NCI-H82 (cell line): Measurements from ENCODE around the gene MRC1.

Source experiments
- DNase-seq: peaks from one replicate; lab custom pipeline; 2025; lab: John Stamatoyannopoulos, UW

The MRC1 gene

DNA sequence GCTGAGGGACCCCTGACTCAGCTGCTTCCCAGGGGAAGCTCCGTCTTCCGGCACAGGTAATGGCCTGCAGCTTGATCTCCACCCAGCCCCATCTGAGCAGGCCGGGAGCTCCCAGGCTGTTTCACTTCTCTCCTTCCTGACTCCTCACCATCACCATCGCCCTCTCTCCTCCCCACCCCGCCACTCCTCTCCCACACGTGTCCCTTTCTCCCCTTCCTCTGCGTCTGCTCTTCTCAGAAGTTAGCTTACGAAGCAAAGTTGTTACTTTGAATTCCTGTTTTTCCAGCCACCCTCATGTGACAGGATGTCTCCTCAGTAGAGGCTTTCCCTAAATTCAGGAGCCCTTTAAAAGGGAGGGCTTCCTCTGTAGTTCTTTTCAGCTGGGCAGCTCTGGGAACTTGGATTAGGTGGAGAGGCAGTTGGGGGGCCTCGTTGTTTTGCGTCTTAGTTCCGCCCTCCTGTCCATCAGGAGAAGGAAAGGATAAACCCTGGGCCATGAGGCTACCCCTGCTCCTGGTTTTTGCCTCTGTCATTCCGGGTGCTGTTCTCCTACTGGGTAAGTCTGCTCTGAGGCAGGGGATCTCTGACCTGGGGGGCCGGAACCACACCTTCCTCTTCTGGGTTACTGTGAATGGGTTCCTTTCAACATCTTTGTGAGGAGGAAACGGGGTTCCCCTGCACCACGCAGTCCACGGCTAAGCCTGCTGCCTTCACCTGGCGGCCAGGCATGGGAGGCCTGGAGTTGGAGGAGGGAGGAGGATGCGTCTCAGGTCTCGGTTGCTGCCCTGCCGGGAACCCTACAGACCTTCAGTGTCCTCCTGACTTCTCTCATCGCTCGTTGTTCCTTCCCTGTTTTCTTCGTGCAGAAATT, at the start of gene MRC1:
MRC1 (plus strand) TSS at position 378 of the 871 bp plus-strand sequence; CDS start at position 496, 118 bp downstream.
- no peak for DNase-seq

DNA sequence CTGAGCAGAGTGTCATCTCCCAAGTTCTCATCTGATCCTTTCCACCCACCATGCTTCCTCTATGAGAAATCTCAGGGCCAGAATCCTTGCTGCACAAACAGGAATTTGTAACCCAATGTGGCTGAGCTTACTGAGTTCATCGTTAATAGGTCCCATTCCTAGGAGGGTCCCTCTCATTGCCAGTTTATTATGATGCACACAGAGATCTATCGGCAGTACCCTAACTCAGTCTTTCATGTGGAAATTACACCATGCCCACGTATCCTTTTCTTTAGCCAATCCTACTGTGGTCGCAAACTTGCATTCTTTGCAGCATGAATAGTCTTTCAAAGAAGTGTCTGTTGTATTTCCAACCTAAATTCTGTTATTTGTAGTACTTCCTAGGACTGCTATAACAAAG, 45.0 kb upstream of the MRC1 start:
- no peak for DNase-seq

DNA sequence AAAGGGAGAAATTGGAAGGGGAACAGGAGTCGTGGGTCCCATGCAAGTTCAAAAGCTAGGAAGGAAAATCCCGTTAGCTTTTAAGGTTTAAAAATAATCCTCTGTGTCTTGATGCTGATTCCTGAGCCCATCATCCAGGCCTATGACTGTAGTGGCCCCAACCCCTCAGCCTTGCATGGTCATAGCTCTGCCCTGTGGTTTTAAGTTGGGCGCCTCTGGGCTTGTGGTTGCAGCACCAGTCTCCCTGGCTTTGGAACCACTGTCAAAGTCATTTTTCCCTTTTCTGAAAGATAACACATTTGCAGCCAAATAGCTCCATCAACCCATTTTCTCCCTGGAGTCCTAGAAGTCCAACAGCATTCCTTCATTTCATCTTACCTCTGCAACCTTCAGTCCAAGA, 43.5 kb upstream of the MRC1 start:
- DNase-seq: no peak

DNA sequence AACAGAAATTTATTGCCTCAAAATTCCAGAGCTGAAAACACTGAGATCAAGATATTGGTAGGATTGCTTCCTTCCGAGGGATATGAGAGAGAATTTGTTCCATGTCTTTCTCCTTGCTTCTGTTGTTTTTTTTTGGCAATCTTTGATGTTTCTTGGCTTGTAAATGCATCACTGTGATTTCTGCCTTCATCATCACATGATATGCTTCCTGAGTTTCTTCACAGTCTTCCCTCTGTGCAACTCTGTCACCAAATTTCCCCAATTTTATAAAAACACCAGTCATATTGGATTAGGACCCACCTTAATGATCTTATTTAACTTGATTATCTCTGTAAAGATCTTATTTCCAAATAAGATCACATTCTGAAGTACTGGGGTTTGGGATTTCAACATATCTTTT, 42.4 kb upstream of the MRC1 start:
- DNase-seq: no peak

DNA sequence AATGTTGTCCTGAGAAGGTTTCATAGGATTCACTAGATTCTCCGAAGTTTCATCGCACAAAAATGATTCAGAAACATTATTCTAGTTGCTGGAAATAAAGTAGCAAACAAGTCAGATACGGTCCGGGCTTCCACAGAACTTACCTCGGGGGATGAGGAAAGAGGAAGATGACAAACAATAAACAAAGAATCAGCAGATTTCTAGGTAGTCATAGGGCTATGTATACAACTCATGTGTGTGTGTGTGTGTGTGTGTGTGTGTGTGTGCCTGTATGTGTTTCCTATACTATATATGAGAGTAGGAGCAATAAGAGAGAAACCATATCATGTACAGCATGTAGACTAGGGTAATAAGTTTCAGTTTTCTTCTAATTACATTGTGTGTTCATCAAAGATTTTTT, 40.7 kb upstream of the MRC1 start:
- no peak for DNase-seq

DNA sequence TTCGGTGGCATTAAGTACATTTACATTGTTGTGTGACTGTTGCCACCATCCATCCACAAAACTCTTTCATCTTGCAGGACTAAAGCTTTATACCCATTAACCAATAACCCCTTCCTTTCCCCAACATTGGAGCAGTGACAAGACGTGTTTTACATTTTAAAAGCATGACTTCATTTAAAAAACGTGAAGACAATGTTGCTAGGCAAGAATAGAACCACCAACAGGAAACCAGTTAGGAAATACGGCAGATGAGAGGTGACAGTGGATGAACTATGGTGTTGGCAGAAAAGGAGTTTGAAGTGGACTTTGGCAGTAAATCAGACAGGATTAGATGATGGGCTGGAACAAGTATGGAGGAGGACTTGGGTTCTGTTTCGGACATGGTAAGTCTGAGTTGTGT, 40.2 kb upstream of the MRC1 start:
- DNase-seq: no peak

DNA sequence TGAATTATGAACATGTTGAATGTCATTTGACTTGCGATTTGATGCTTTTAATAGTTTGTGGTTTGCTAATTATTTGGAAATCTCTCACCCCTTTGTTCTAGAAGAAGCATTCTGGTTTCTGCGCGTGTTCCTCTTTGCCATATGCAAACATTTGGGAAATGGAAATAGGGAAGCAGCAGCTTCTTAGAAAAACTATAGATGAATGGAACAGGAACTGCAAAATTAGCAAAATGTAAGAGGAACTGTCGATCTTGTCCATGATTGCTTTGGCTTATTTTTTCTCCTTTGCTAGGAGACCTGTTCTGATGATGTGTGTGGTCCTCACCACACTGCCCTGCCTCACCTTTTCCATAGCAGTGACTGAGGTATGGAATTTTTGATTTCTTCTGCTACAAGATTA, 38.1 kb upstream of the MRC1 start:
- no peak for DNase-seq

DNA sequence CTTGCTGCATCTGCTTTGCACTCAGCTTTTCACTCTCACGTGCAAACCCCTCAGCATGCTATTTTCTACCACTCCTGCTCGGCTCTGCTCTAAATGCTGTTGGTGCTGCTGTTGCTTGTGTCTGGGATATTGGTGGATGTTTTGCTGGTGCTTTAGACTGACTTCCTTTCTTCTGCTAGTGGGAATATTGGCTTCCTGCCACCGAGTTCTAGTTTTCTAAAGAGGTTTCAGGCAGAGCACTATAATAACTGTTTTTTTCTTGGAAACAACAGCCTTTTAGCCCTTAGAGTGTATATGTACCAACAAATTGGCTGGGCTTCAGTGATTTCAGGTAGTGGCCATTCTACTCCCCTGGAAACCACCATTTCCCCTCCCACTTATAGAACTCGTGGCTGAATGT, 29.4 kb upstream of the MRC1 start:
- DNase-seq: no peak

DNA sequence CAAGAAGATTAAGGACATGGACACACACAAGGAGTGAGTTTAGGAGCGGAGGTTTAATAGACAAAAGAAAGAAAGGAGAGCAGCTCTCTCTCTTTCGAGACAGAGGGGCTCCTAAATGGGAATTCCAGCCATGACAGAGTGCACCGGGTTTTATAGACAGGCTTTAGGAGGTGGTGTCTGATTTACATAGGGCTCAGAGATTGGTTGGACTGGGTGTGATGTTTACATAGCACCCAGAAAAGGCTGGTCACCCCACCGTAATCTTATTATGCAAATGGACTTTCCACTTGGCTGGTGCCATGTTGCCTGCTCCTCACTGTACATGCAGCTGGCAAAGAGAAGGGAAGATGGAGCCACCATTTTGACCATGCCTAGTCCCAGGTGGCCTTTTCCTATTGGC, 28.4 kb upstream of the MRC1 start:
- peak; percentile 64 for DNase-seq

DNA sequence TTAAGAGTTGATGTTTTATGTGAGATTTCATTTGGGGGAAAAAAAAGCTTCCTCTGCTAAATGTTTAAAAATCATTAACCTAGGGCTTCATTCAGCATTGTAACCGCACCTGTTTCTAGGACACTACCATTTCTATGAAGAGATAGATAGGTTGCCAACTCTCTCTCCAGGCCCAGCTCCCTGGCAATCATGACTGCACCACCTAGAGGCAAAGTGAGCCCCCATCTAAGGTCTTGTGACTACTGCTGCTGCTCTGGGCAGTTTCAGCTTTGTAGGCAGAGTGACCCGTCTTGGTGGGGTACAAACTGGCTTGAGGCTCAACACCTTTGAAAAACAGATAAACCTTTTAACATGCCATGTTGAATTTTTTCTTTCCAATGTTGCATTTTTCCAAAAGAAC, 27.3 kb upstream of the MRC1 start:
- peak; percentile 15 for DNase-seq

DNA sequence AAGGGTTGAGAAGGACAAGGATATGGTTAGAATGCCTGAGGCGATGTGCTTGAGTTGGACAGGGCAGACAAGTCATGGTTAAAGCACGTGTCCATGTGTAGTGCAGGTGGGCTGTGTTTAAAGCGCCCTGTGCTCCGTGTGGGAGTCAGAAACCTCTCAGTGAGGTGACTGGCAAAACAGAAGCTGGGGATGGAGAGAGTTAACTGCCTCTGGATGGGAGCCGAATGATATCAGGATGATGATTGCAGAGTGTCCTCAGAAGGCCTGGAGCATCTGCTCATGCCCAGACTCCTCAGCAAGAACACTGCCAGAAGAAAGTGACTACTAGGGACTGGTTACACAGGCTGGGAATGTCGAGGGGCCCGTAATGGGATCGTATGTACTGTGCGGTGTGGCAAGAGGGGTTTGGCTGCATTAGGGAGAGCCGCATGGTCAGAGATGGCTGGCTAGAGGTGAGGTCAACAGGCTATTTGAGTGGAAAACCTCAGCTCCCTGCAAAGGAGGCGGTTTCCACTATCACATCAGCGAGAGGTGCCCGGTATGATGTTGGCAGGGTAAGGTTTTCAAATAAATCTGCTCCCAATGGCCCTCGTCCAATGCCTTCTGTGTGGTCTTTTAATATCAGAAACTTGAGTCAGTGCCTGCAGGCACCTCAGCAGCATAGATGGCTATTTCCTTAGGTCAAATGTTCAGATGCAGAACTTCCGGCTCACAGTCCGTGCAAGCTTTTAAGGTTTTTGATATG, 26.1 kb upstream of the MRC1 start:
- DNase-seq: no peak

DNA sequence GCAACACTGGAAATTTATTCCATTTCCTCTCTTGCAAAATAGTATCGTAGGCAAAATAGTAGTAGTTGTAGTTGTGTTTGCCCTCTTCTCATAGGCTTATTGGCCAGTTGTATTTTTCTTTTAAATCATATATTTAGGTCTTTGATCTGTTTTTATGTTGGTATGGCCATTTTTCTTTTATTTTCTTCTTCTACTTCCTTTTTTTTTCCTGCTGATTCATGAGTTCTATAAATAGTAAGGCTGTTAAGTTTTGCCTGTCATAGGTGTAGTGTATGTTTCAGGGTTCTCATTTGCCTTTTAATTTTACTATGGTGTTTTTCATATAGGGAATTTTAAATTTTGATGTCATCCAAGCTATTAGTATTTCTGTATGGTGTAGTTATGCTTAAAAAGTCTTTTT, 25.4 kb upstream of the MRC1 start:
- DNase-seq: no peak

DNA sequence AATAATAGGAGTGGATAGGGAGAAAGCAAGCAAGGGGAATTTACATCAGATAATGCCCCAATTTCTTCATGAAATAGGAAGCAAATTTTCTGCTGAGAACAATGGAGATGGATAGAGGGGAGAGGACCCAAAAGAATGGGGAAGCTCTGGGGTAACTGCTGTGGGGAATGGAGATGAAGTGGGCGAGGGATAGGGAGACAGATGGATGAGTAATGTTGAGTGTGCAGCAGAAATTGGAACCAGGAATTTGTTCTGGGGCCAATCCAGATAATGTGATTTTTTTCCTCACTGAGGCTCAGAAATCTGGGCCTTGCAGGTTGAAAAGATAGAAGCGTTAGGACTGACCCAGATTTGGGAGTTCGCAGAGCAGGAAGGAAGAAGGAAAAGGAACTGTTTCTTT, 24.5 kb upstream of the MRC1 start:
- DNase-seq: no peak

DNA sequence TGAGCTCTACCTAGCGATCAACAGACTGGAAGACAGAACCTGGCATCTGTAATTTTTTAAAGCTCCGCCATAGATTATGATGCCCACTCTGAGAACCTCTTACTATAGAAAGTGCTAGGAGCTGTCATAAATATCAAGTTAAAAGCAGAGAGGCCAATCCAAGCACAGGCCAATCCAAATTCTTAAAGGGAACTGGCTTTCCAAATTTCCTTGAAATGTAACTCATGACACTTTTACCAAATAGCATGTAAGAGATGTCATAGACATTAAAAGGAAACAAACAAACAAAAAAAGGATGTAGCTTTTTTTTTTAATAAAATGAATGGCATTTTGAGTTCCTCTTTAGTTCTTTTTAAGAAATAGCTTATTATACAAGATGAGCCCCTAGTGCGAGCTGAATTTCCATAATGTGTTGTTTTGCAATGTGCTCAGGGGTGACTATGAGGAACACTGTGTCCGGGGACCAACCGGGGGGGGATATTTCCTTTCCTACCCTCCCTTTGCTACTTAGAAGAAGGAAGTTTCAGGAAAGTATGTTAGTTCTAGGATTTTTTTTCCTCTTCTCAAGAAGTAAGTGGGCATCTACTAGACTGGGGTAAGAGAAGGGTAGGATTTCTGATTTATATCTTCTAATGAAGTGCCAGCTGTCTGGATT, 23.7 kb upstream of the MRC1 start:
- no peak for DNase-seq

DNA sequence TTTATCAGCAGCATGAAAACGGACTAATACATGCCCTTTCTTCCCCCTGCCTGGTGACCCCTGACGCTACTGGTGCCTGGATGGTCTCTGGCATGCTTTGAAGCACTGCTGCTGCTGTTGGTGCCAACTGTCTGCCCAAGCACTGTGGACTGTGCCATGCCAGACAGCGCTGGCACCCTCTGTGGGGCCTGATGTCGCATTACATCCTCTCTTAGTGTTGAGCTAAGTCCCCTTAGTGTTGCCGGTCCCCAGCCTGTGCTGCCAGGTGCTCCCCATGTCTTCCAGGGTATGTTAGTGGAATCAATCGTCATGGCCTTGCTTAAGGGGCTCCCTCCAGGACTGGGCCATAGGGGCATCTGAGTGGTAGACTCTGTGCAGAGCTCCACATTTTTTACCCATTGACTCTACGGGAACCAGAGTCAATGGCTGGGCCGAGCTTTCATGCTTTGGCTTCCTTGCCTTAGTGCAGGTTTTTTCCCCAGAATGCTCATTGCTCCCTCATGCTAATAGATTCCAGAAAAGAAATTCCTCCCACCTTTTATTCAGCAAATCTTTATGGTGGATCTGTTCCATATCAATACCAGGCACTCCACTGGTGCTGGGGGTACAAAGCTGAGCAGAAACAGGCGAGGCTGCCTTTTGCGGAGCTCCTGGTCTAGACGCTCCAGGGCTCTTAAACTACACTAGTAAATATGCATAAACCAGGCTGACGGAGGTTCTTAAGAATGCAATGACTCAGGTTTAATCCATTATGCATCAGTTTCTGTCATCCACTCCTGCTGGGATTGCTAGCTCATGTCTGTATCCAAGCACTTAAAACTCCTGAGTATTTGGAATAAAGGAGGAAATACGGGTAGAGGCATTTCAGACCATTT, 21.8 kb upstream of the MRC1 start:
- peak; percentile 14 for DNase-seq

DNA sequence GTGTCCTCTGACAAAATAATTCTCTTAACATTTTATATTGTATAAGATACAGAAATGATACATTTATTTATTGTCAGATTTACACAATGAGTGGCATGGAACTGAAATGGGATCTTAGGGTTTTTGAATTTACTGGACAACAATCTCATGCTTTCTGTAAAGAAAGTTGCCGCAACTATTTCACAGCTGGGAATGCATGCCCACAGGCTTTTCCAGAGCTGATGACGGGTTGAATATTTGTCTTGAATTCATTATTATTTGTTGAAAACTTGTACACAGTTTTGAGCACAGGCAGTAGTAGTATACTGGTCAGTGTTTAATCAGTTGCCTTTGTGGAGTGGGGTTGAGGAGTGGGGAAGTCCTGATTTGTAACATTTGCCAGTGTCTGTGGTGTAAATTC, 20.5 kb upstream of the MRC1 start:
- no peak for DNase-seq

DNA sequence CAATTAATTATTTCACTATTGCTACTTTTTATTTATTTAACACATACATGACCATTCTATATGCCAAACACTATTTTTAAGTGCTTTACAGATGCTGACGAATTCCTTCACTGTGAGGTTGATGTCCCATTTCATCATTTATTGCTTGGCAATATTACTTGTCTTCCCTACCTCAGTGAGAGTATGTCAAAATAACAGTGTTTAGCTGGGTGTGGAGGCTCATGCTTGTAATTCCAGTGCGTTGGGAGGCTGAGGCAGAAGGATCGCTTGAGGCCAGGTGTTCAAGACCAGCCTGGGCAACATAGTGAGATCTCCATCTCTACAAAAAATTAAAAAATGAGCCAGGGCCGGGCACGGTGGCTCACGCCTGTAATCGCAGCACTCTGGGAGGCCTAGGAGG, 19.8 kb upstream of the MRC1 start:
- DNase-seq: no peak

DNA sequence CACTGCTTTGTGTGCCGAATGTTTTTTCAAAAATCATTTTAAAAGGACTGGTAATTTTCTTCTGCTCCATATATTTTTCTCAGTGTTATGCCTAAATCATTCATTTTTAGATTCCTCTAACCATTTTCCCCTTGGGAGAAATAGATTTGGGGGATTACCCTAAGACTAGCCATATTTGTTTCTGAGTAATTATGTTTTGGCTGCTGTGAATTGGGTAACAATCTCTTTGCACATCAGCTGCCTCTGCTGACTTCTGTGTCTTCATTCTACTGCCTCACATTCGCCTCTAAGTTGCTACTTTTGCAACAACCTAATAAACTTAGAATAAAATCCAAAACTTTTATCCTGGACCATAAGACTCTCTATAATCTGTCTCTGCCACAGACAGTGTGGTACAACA, 18.5 kb upstream of the MRC1 start:
- no peak for DNase-seq

DNA sequence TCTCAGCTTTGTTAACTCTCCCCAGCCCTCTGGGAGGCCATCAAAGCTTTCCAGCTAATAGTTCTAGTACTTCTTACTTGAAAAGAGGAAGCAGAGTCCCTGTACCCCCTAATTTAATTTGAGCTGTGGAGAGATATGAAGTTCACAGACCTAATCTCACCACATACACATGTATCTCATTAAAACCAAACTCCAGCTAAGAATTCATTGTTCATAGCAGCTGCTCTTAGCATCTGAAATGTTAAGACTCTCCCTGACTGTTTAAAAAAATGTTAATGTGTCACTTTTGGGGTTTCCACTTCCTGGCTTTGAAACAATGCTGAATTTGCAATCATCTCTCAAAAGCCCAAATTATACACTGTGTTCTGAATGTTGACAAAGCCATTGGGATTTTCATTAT, 16.2 kb upstream of the MRC1 start:
- no peak for DNase-seq

DNA sequence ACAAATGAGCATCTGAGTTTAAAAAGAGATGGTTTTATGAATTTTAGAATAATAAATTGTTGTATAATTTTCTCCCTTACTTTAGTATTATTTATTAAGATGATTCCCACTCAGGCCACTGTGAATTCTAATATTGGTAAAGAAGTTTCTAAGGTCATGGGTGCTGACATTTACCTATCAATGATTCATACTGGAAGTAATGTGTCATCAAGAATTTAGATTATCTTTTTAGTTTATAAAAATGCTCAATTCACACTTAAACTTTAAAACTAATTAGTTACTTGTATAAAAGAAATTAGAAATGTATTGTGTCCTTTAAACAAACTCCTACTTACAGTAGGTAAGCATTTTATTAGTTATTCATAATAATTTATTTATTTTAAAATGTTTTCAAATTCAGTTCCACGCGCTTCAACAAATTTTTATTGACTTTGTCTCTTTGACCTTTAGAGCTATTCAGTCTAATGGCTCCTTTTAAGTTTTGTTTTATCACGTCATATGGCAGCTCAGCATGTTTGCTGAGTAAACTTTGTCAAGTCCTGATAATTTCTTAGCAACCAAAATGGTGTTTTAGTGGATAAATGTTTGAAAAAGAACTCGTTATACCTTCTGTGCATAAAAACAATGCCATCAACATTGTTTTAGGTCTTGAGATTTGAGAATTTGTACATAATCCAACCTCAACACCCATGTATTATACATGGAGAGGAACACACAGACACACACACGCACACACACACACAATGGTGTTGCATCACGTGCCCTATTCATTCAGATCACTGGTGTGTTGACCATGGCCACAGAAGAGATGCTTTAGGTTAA, 15.1 kb upstream of the MRC1 start:
- no peak for DNase-seq

DNA sequence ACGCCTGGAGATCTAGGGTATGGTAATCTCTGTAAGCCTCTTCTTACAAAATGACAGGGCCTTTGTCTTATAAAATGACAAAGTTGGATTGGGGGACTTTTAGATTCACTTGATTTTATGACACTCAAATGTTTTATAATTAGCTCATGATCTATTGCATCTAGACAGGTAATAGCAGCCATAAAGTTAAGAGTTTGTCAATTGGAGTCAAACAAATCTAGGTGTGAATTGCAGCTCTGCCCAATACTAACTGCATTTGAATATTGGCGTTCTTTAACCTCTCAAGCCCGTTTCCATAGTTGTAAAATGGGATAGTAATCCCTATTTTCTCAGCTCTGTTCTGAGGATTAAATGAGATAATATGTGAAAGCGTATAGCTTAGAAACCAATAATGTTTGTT, 14.1 kb upstream of the MRC1 start:
- DNase-seq: no peak
